H1 (cell line): ENCODE measurements around the gene SH3RF3. TPM values are rescaled to one million over a fixed set of nuclear protein-coding genes. Genes with fewer than 3 reads are reported as not detected.

Experiments
- CTCF ChIA-PET: fragments of 300-600 bp; sonication (Branson Sonifier 250); formaldehyde crosslinking; loops from one replicate; lab custom pipeline; 2021; ENCODE audit not compliant: partially characterized antibody; lab: Charles Lee
- POLR2A ChIA-PET: fragments of 300-600 bp; sonication (Branson Sonifier 250); formaldehyde crosslinking; loops from one replicate; lab custom pipeline; 2021; ENCODE audit warnings: inconsistent platforms; ENCODE audit not compliant: partially characterized antibody; lab: Charles Lee
- DNase-seq, 2 experiments: peaks; one replicate each; pipeline versions ENCODE4 v3.0.0 to v3.0.0-alpha.2; 2010 to 2022; ENCODE audit warnings: low spot score in 2 of 2, low read depth in 1 of 2, mixed read lengths in 1 of 2
- FAIRE-seq: peaks from 2 replicates; lab custom pipeline; 2011; peaks lifted over from hg19 to GRCh38; lab: Jason Lieb, UNC
- H2AFZ ChIP-seq: 2 replicates; pipeline ENCODE4 v1.8.1; 2012; ENCODE audit warnings: low read length, inconsistent platforms
- H2AK5ac ChIP-seq: 2 replicates; pipeline ENCODE4 v1.6.1; 2013; ENCODE audit warnings: low read depth, low read length
- H2BK120ac ChIP-seq: replicated peaks from 2 replicates; pipeline ENCODE3; 2013; ENCODE audit warnings: low read depth, low read length, inconsistent platforms
- H2BK12ac ChIP-seq: 2 replicates; pipeline ENCODE4 v1.6.1; 2013; ENCODE audit warnings: low read depth, low read length
- H2BK15ac ChIP-seq: 2 replicates; pipeline ENCODE4 v1.6.1; 2013; ENCODE audit warnings: low read length
- H2BK20ac ChIP-seq: 2 replicates; pipeline ENCODE4 v1.6.1; 2013; ENCODE audit warnings: low read length
- H2BK5ac ChIP-seq: 2 replicates; pipeline ENCODE4 v1.6.1; 2013; ENCODE audit warnings: low read depth, low read length
- H3K14ac ChIP-seq: 2 replicates; pipeline ENCODE4 v1.6.1; 2013; ENCODE audit warnings: inconsistent platforms; ENCODE audit not compliant: insufficient read length
- H3K18ac ChIP-seq: 2 replicates; pipeline ENCODE4 v1.6.1; 2013; ENCODE audit warnings: low read length; ENCODE audit errors: extremely low read depth
- H3K23ac ChIP-seq: 2 replicates; pipeline ENCODE4 v1.6.1; 2013; ENCODE audit warnings: inconsistent platforms; ENCODE audit not compliant: insufficient read length
- H3K23me2 ChIP-seq: 2 replicates; pipeline ENCODE4 v1.6.1; 2013; ENCODE audit warnings: low read depth, low read length
- H3K27ac ChIP-seq: 2 replicates; pipeline ENCODE4 v1.6.1; 2011; ENCODE audit warnings: low read depth, low read length, inconsistent platforms
- H3K27me3 ChIP-seq, 4 experiments: replicated peaks in 1 of 4; 1 replicate in 1 of 4; 2 replicates in 3 of 4; pipeline versions ENCODE4 v1.6.1 to v1.8.1; 2011 to 2013; ENCODE audit warnings: low read length in 3 of 4, mild to moderate bottlenecking in 3 of 4, inconsistent platforms in 2 of 4, mixed read lengths in 2 of 4, moderate library complexity in 1 of 4; ENCODE audit not compliant: control insufficient read depth in 3 of 4, insufficient read depth in 3 of 4; ENCODE audit errors: extremely low read depth in 1 of 4
- H3K36me3 ChIP-seq, 4 experiments: 2 replicates each; pipeline versions ENCODE4 v1.6.1 to v1.8.1; 2011 to 2013; ENCODE audit warnings: mild to moderate bottlenecking in 4 of 4, low read length in 3 of 4, moderate library complexity in 2 of 4, control low read depth in 1 of 4, inconsistent platforms in 1 of 4; ENCODE audit not compliant: insufficient read depth in 4 of 4, control insufficient read depth in 2 of 4
- H3K4ac ChIP-seq: replicated peaks from 2 replicates; pipeline ENCODE3; 2013; ENCODE audit warnings: low read length, low read depth, mixed read lengths, inconsistent platforms; ENCODE audit not compliant: insufficient read length
- H3K4me1 ChIP-seq, 4 experiments: replicated peaks in 1 of 4; 1 replicate in 1 of 4; 2 replicates in 3 of 4; pipeline versions ENCODE4 v1.6.1 to v1.8.1; 2011 to 2013; ENCODE audit warnings: low read length in 3 of 4, inconsistent platforms in 2 of 4, mixed read lengths in 1 of 4; ENCODE audit not compliant: insufficient read depth in 4 of 4, control insufficient read depth in 3 of 4
- H3K4me2 ChIP-seq, 2 experiments: 2 replicates each; pipeline versions ENCODE4 v1.6.1 to v1.8.1; 2011 to 2013; ENCODE audit warnings: low read depth in 2 of 2, low read length in 2 of 2, control low read depth in 1 of 2, inconsistent platforms in 1 of 2, mild to moderate bottlenecking in 1 of 2; ENCODE audit not compliant: insufficient read depth in 1 of 2
- H3K4me3 ChIP-seq, 4 experiments: fragments of 200-600, 300-600 bp in 1 of 4; sonication (generic), shearing (Covaris generic), sonication (Bioruptor Twin) in 1 of 4; 2 replicates each; pipeline versions ENCODE4 v1.5.1 to v1.8.1; 2011 to 2016; ENCODE audit warnings: low read length in 4 of 4, low read depth in 3 of 4, control low read depth in 2 of 4, inconsistent platforms in 2 of 4, mild to moderate bottlenecking in 2 of 4, mixed read lengths in 1 of 4, moderate library complexity in 1 of 4; ENCODE audit not compliant: insufficient read depth in 2 of 4; ENCODE audit errors: extremely low read depth in 1 of 4
- H3K56ac ChIP-seq: replicated peaks from 2 replicates; pipeline ENCODE3; 2013; ENCODE audit warnings: low read depth, mild to moderate bottlenecking, mixed read lengths, low read length, inconsistent platforms; ENCODE audit not compliant: insufficient read length
- H3K79me1 ChIP-seq: 2 replicates; pipeline ENCODE4 v1.6.1; 2013; ENCODE audit warnings: low read depth, low read length, control low read depth
- H3K79me2 ChIP-seq, 2 experiments: 2 replicates each; pipeline versions ENCODE4 v1.6.1 to v1.8.1; 2012 to 2013; ENCODE audit warnings: low read length in 2 of 2, mild to moderate bottlenecking in 2 of 2, inconsistent platforms in 1 of 2; ENCODE audit not compliant: insufficient read depth in 2 of 2, control insufficient read depth in 1 of 2
- H3K9ac ChIP-seq, 4 experiments: replicated peaks in 1 of 4; 1 replicate in 1 of 4; 2 replicates in 3 of 4; pipeline versions ENCODE4 v1.6.1 to v1.8.1; 2011 to 2013; ENCODE audit warnings: low read depth in 3 of 4, low read length in 3 of 4, control low read depth in 2 of 4, mild to moderate bottlenecking in 2 of 4, moderate library complexity in 2 of 4, inconsistent platforms in 1 of 4; ENCODE audit errors: extremely low read depth in 1 of 4
- H3K9me3 ChIP-seq, 2 experiments: 2 replicates each; pipeline versions ENCODE4 v1.6.1 to v1.8.1; 2012 to 2013; ENCODE audit warnings: mild to moderate bottlenecking in 2 of 2, moderate library complexity in 2 of 2, control low read depth in 1 of 2, inconsistent platforms in 1 of 2, low read depth in 1 of 2, low read length in 1 of 2, mixed read lengths in 1 of 2; ENCODE audit not compliant: insufficient read depth in 2 of 2
- H4K20me1 ChIP-seq, 2 experiments: replicated peaks in 1 of 2; 2 replicates each; pipeline versions ENCODE3 to v1.8.1; 2011 to 2013; ENCODE audit warnings: inconsistent platforms in 2 of 2, low read length in 2 of 2, mild to moderate bottlenecking in 1 of 2; ENCODE audit not compliant: insufficient read depth in 2 of 2, control insufficient read depth in 1 of 2
- H4K5ac ChIP-seq: 2 replicates; pipeline ENCODE4 v1.6.1; 2013; ENCODE audit warnings: low read length, low read depth, mixed read lengths, inconsistent platforms; ENCODE audit not compliant: insufficient read length
- H4K8ac ChIP-seq: 2 replicates; pipeline ENCODE4 v1.8.0; 2013; ENCODE audit warnings: mild to moderate bottlenecking, moderate library complexity, low read length, inconsistent platforms; ENCODE audit not compliant: insufficient read depth; ENCODE audit errors: extremely low read depth
- H4K91ac ChIP-seq: replicated peaks from 2 replicates; pipeline ENCODE3; 2013; ENCODE audit warnings: low read length, mixed read lengths, inconsistent platforms; ENCODE audit not compliant: insufficient read length
- BACH1 ChIP-seq: IDR thresholded peaks from 2 replicates; pipeline ENCODE4 v1.6.1; 2012; ENCODE audit warnings: low read length, improper control_type of control experiment
- CHD1 ChIP-seq: IDR thresholded peaks from 2 replicates; pipeline ENCODE4 v1.6.1; 2012; ENCODE audit warnings: low read depth, low read length, improper control_type of control experiment
- HDAC6 ChIP-seq: IDR thresholded peaks from one replicate; pipeline ENCODE4 v1.7.1; 2012; ENCODE audit warnings: low read depth, mild to moderate bottlenecking, inconsistent platforms, low read length, moderate library complexity
- JUN ChIP-seq: IDR thresholded peaks from 2 replicates; pipeline ENCODE4 v1.6.1; 2011; ENCODE audit warnings: low read depth, mild to moderate bottlenecking, improper control_type of control experiment, low read length
- KDM1A ChIP-seq: fragments of 200-600, 300-600 bp; sonication (generic); IDR thresholded peaks from 2 replicates; pipeline ENCODE4 v1.7.1; 2016; ENCODE audit warnings: mild to moderate bottlenecking, low read length, borderline replicate concordance
- KDM4A ChIP-seq: IDR thresholded peaks from one replicate; pipeline ENCODE4 v1.7.1; 2012; ENCODE audit warnings: low read depth, mild to moderate bottlenecking, moderate library complexity, low read length, inconsistent platforms; ENCODE audit not compliant: severe bottlenecking
- MAX ChIP-seq: IDR thresholded peaks from 2 replicates; pipeline ENCODE4 v1.6.1; 2012; ENCODE audit warnings: inconsistent platforms
- POLR2AphosphoS5 ChIP-seq: IDR thresholded peaks from 2 replicates; pipeline ENCODE4 v1.6.1; 2011; ENCODE audit warnings: low read depth, low read length
- SRF ChIP-seq: IDR thresholded peaks from 2 replicates; pipeline ENCODE4 v1.6.1; 2011; ENCODE audit warnings: mild to moderate bottlenecking, low read depth, low read length, moderate library complexity
- TAF7 ChIP-seq: optimal IDR thresholded peaks from 2 replicates; pipeline ENCODE3; 2011; ENCODE audit warnings: low read depth, mild to moderate bottlenecking, inconsistent platforms, low read length, moderate library complexity, borderline replicate concordance
- TEAD4 ChIP-seq: IDR thresholded peaks from 2 replicates; pipeline ENCODE4 v1.6.1; 2012; ENCODE audit warnings: low read depth, low read length, inconsistent platforms, mixed read lengths
- ZNF274 ChIP-seq: IDR thresholded peaks from 2 replicates; pipeline ENCODE4 v1.7.0; 2012; ENCODE audit warnings: low read length, borderline replicate concordance; ENCODE audit errors: extremely low read depth
- WGBS, 2 experiments: shearing (Covaris generic) in 1 of 2; methylation state at CpG; one replicate each; pipeline versions ENCODE4 v1.1.6 to v1.1.7; 2013 to 2015; ENCODE audit warnings: low lambda C conversion rate in 2 of 2, mixed read lengths in 2 of 2, inconsistent platforms in 1 of 2, low coverage in 1 of 2, missing lambda C conversion rate in 1 of 2; ENCODE audit not compliant: insufficient replicate concordance in 2 of 2, insufficient coverage in 1 of 2, insufficient read length in 1 of 2; ENCODE audit errors: extremely low coverage in 1 of 2, missing lambda C conversion rate in 1 of 2; 5-methylcytosine and 5-hydroxymethylcytosine counted together
- polyA plus RNA-seq, 7 experiments: library from polyadenylated mRNA; depleted of rRNA in 3 of 7; stranded (reverse) in 5 of 7; unstranded in 2 of 7; fragments of >200 nt in 5 of 7; fragments of 200-250 nt in 2 of 7; gene quantifications; 1 replicate in 5 of 7; 2 replicates in 1 of 7; 4 replicates in 1 of 7; pipeline versions ENCODE4 v1.2.1 to v1.2.3, GENCODE V29; 2011 to 2013; ENCODE audit warnings: missing spikeins in 2 of 7, mixed read lengths in 2 of 7
- total RNA-seq: library from RNA; stranded (reverse); fragmentation: NEBNext Ultra II Directional; extraction: Animal tissue kit (Norgen Biotek cat#: 25700); gene quantifications from 2 replicates; pipeline ENCODE4 v1.2.1, GENCODE V29; 2021

SH3RF3 gene
- total and polyA plus RNA-seq, 2 of the 8 experiments (the other 6 are each of a cell fraction or from before 2014, with no cell fraction given): 0.11 to 0.65 TPM

GRCh38 chr2:109080757-109081156 is 48.2 kb upstream of the SH3RF3 start:
- no peak overlapping the region for H4K8ac ChIP-seq
- no peaks in the 10 kb centered on the region for H3K23me2 ChIP-seq
- FAIRE-seq (no peak), DNase-seq (no peak)
- H3K36me3 ChIP-seq: no peaks in the 10 kb centered on the region
- H2BK12ac ChIP-seq: no peak overlapping the region
- H2BK120ac ChIP-seq: no peak overlapping the region
- H3K4me1 ChIP-seq: no peaks in the 10 kb centered on the region
- no peak overlapping the region for H3K56ac ChIP-seq
- H2BK15ac ChIP-seq: no peak overlapping the region
- no peak overlapping the region for H3K14ac ChIP-seq
- no peak overlapping the region for H3K23ac ChIP-seq
- H3K27me3 ChIP-seq: no peaks in the 10 kb centered on the region
- H3K18ac ChIP-seq: no peak overlapping the region
- H4K91ac ChIP-seq: no peak overlapping the region
- no peak overlapping the region for H3K4me2 ChIP-seq
- H3K79me1 ChIP-seq: no peaks in the 10 kb centered on the region
- H3K27ac ChIP-seq: no peak overlapping the region
- ChIA-PET CTCF (no interaction called here), POLR2A (interaction anchor here (0.6 kb wide), 1 partner anchor 10 kb away, joined by 3 read pairs; no protein-coding TSS in a partner anchor)
- H4K20me1 ChIP-seq: no peaks in the 10 kb centered on the region
- H3K9ac ChIP-seq: no peak overlapping the region
- H2BK20ac ChIP-seq: no peak overlapping the region
- no peak overlapping the region for H4K5ac ChIP-seq
- TF ChIP-seq POLR2AphosphoS5 (no peak), KDM4A (no peak), TAF7 (no peak), ZNF274 (no peak), MAX (no peak), TEAD4 (no peak), KDM1A (no peak), BACH1 (no peak), SRF (no peak), CHD1 (no peak), JUN (no peak), HDAC6 (no peak)
- H3K79me2 ChIP-seq: no peaks in the 10 kb centered on the region
- no peak overlapping the region for H2AK5ac ChIP-seq
- H3K4me3 ChIP-seq: no peak overlapping the region
- WGBS, 2 experiments: 94% methylated on average over 3 of the region's 3 CpGs; no CpG with 5 or more reads in 1 of the 2 experiments
- H2BK5ac ChIP-seq: no peak overlapping the region
- 0 out of 4 replicates have a peak, but pooled peaks cover 0 to under 1% of the 10 kb centered on the region in 2 experiments for H3K9me3 ChIP-seq
- H3K4ac ChIP-seq: no peak overlapping the region
- H2AFZ ChIP-seq: no peak overlapping the region
